ENCODE data around the gene SH3GL1.

Gene SH3GL1

DNA sequence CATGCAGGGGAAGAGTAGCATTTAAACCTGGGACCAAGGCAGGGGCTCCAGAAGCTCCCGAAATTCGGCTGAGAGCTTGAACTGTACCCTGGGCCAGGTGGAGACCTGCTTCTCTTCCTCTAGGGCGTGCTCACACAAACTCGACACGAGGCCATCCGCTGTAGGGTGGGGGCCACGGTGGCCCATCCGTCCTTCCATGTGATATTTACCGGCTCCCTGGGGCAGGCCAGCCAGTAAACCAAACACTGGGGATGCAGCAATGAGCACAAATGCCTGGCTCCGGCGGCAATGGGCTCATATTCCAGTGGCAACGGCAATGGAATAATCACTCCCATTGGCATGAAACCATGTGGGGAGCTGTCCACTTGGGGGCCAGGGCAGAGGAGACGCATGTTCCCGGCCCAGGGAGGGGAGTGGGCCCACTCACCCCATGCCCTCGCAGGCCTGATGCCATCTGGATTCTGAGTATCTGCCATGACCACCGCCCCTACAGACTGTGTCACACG is 10.8 kb downstream of the SH3GL1 start:
- TF ChIP-seq, protein P1, sequence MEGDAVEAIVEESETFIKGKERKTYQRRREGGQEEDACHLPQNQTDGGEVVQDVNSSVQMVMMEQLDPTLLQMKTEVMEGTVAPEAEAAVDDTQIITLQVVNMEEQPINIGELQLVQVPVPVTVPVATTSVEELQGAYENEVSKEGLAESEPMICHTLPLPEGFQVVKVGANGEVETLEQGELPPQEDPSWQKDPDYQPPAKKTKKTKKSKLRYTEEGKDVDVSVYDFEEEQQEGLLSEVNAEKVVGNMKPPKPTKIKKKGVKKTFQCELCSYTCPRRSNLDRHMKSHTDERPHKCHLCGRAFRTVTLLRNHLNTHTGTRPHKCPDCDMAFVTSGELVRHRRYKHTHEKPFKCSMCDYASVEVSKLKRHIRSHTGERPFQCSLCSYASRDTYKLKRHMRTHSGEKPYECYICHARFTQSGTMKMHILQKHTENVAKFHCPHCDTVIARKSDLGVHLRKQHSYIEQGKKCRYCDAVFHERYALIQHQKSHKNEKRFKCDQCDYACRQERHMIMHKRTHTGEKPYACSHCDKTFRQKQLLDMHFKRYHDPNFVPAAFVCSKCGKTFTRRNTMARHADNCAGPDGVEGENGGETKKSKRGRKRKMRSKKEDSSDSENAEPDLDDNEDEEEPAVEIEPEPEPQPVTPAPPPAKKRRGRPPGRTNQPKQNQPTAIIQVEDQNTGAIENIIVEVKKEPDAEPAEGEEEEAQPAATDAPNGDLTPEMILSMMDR (conservative IDR thresholded peaks at IDR 0.05; ENCODE audit: low read length) = no peak
- DNase-seq (ENCODE audit: low read depth) = no peak
- no peak overlapping the region for H3K4me3 ChIP-seq (ENCODE audit: low read length)

DNA sequence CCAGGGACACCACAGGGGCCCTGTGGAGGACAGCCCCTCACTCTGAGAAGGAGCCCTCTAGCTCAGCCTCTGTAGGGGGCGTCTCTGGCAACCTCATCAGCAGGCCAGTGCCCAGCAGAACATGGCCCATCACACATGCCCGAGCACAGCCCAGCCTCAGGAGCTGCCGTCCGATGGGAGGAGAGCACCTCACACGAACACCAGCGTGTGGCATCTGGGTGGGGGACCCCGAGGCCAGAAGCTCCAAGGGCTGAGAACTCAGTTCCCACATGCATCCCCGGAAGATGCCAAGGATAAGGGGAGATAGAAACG is 11.3 kb downstream of the SH3GL1 start:
- DNase-seq (ENCODE audit: low read depth) = no peak
- TF ChIP-seq, protein P1 (conservative IDR thresholded peaks at IDR 0.05; ENCODE audit: low read length) = no peak

DNA sequence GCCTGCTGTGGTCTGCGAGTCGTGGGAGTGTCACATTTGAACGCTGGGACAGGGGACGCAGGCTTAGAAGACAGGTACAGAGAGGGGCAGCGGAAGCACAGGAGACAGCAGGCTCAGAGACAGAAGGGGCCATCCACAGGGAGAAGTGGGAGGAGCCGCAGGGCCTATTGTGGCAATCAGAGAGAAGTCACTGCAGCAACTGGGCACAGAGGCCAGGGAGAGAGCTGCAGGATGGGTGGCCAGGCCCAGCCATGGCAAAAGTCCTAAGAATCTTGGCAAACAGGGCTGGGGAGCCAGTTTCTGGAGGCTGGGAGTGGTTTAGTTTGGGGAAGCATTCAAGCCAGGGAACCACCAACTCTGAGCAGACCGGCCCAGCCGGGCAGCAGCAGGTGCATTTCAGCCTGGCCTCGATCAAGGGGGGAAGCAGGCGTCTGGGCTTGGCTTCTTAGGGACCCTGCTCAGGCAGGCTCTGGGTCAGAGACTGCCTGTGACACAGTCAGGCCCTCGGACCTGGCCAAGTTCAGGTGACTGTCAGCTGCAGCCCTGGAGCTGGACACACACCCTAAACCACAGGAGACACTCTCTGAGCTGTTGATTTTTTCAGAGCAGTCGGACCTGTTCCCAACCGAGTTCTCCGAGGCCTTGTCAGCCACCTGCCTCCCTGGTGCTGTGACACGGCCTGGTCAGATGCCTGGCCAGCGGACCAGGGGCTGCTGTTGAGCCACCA is 11.8 kb downstream of the SH3GL1 start:
- peak; percentile 49 for DNase-seq (ENCODE audit: low read depth)
- no peak overlapping the region for H3K4me3 ChIP-seq (ENCODE audit: low read length)
- TF ChIP-seq, protein P1 (conservative IDR thresholded peaks at IDR 0.05; ENCODE audit: low read length) = no peak

More for the DNA sequence above, 11.3 kb downstream of the SH3GL1 start:
- H3K4me3 ChIP-seq (ENCODE audit: low read length) = no peak overlapping the region

DNA sequence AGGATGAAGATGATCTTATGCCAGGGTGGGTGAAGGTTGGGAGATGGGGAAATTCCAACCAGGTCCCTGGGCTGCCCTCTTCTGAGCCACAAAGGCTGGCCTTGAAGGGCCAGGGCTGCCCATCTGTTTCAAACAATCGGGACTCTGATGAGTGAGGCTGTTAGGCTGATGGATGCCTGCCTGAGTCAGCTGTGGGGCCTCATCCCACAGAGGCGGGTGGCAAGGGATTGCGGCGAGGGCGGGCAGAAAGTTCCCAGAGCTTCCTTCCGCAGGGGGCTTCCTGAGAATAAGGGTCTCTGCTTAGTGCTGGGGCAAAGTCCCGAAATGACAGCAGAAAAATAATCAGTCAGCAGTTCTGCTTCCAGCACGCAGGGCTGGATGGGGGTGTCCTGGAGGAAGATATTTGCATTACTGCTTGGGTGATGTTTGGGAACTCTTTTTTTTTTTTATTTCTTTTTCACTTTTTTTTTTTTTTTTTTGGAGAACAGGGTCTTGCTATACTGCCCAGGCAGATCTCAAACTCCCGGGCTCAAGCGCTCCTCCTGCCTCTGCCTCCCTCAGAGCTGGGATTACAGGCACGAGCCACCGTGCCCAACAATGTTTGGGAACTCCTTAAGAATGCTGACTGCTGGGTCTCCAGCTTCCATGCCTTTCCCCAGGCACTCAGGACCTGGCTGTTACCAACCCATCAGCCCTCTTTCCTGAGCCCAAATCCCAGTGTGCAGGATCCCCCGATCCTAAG is 14.1 kb downstream of the SH3GL1 start:
- TF ChIP-seq, protein P1 (conservative IDR thresholded peaks at IDR 0.05; ENCODE audit: low read length) = peak; percentile 48
- no peak overlapping the region for H3K4me3 ChIP-seq (ENCODE audit: low read length)
- DNase-seq (ENCODE audit: low read depth) = peak; percentile 47

DNA sequence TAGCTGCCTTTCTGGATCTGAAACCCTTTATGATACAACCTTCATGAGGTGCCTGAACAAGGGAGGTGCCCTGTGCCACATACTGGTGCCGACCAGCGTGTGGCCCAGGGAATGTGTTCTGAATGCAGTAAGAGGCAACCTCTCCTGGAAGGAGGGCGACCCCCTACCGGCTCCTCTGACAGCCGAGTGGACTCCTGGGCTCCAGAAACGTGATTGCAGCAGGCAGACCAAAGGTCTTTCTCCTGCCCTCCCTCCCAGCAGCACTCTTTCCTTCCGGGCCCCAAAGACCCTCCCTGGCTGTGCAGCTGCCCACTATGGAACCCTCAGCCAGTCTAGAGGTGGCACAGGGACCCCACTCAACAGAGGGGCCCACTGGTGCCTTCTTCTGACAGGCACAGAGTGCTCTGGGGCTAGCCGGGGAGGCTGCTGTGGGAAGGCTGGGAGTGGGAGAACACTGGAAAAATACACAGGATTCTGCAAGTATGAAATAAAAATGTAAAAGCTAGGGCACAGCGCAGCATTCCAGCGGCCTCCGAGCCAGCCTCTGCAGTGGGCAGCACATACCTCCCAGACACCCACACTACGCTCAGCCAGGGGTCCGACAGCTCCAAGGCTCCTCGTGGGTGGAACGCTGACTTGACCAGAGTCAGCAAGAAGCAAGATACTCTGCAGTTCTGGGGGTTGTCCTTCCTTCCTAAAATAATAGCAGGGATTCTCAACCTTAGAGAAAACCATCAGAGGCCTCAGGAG is 14.9 kb downstream of the SH3GL1 start:
- H3K4me3 ChIP-seq (ENCODE audit: low read length) = no peak overlapping the region
- TF ChIP-seq, protein P1 (conservative IDR thresholded peaks at IDR 0.05; ENCODE audit: low read length) = no peak
- no peak for DNase-seq (ENCODE audit: low read depth)

DNA sequence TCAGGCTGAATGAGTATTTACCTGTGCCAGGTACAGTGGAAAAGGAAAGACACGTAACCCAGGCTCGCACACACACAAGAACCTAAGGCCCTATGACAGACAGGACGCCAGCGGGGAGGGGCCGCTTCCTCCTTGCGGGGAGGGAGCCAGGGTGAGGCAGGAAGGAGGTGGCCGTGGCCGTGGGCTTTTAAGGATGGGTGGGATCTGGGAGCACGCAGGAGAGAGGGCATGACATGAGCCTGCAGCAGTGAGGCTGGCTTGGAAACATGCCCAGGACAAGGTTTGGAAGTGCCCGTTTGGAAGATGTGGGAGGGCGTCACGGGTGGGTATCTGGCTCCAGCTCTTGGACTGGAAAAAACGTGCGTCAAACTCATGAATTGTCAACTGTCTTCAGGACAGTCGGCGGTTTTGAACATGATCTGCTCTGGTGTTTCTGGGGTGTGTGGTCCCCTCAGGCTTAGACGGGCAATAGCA is 20.1 kb downstream of the SH3GL1 start:
- DNase-seq (ENCODE audit: low read depth) = peak; percentile 23
- TF ChIP-seq, protein P1 (conservative IDR thresholded peaks at IDR 0.05; ENCODE audit: low read length) = no peak
- H3K4me3 ChIP-seq (ENCODE audit: low read length) = no peak overlapping the region
